NCI-H2196 (cell line): ENCODE data around the gene IRX2.
A peak's percentile ranks its signal among the peaks of the same experiment; 100 is the strongest.

Source experiments
- DNase-seq: peaks from one replicate; lab custom pipeline; 2025; ENCODE audit not compliant: unreplicated experiment; lab: John Stamatoyannopoulos, UW

The IRX2 gene

DNA sequence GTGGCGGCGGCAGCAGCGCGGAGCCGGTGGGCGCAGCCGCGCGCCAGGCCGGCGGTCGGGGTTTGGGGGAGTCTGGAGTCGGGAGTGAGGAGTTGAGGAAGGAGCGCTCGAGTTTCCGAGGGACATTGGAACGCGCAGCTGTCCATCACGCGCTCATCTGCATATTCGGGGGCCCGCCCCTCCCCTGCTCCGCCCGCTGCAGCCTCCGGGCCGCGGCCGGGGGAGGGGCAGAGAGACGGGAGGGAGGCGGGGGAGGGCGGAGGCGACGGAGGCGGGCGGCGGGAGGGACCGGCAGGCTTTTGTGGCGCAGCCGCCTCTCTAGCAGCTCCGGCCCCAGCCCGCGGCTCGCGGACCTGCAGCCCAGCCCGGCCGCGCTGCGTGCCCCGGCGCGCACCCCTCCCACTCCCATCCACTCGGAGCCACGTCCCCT is at the start of gene IRX2:
Gene IRX2, minus strand, starts transcription at position 86 of the 430 bp plus-strand sequence. CDS start 264 bp downstream, outside the sequence.
- peak; percentile 91 for DNase-seq

DNA sequence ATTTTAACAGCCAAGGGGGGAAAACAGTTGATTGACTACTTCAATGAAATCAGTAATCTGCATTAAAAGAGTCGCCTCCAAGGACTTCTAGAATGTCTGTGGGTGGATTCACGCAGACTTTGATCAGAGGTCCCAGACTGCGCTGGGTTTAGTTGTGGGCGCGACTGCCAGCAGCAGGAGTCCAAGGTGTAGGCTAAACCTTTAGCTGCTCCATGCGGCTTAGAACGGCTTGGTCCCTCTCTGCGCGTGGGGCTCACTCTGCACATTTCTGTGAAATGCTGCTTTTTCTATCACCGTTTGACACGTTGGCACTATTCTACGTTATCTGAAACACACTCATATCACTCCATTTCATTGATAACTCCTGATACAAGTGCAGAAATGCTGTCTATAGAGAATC is 48.6 kb upstream of the IRX2 start:
- no peak for DNase-seq

DNA sequence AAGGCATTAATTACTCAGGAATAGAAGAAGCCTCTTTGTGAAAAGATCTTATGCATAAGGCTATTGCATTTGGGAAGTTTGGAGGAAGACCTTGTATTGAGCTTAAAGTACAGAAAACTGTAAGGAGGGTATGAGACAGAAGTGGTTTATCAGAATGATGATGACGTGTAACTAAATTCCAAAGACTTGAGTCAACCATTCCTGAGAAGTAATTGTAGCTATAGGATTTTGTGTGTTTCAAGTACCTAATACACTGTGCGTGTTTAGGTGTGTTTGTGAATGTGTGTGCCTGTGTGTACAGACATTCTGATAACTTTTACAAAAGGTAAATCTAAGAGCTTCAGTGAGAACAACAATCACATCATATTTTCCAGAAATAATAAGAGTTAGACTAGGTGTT is 46.5 kb upstream of the IRX2 start:
- no peak for DNase-seq

DNA sequence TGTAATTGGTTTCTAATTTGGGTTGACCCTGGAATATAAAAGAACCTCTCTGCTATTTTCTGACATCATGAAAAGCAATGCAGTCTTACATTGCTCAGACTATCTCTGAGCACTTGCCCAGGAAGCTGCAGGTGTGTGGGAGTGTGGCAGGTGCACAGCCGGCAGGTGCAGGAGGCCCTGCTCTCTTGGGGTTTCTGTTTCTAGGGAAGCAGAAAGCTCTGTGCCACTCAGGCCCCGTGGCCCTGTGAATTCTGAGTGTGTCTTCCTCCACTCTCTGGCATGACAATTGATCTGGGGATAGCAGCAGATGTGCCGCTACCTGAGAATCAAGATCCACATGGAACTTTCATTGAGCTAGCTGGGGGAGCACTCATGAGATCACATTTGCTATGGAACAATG is 45.7 kb upstream of the IRX2 start:
- DNase-seq, result peak; percentile 58

DNA sequence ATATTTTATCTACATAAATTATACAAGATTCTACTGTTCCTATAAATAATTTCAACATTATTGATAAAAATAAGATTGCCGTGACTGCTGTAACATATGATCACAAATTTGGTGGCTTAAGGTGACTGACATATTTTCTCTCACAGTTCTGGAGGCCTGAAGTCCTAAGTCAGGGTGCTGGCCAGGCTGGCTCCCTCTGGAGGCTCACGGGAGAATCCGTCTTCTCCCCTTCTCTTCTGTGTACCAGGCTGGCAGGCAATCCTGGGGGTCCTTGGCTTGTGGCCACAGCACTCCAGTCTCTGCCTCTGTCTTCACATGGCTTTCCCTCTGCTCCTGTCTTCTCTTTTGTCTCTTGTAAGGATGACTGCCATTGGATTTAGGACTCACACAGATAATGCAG is 31.7 kb upstream of the IRX2 start:
- DNase-seq, result no peak

DNA sequence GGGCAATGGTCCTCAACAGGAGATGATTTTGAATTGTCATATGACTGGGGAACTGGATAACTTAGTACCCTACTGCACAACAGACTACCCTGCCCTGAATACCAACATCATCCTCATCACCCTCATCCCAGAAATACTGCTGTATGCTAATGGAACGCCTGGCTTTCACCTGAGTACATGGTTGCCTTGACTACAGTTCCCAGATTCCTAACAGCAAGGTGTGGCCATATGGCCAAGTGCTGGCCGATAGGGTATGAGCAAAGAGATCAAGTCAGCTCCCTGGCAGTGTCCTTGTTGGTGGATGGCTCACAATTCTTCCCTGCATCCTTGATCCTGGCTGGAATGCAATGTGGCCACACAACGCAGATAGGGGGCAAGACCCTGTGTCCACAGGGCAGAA is 31.2 kb upstream of the IRX2 start:
- DNase-seq, result no peak

DNA sequence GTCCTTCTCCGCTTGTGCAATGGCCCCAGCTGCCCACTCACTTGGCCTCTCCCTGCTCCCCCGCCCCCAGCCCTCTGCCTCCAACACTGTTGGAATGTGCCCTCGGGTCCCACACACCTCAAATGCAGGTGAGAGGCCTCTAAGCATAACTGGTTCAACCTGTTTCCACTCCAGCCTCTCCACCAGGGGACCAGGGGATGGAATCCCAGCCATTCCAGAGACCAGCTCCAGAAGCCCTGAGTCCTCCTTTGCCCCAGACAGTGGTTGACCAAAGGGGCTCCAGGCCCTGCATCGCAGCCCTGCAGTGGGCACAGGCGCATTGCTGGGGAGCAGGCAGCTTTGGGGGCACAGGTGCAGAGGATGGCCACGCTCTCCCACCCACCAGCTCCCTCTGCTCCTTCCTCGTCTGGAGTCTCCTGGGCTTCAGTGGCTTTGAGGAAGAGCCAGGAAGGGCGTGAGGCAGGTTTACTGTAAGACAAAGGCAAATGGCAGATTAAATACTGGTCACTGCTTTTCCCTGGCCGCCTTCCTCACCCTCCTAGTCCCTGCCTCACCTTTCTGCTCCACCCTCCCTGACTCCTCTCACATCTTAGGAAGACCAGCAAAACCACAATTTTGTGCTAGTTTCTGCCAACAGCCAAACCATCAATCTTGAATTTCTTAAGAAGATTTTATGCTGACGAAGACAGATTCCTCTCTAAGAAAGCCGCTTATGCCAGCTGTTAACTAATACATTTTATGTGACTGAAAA is 29.1 kb upstream of the IRX2 start:
- no peak for DNase-seq

DNA sequence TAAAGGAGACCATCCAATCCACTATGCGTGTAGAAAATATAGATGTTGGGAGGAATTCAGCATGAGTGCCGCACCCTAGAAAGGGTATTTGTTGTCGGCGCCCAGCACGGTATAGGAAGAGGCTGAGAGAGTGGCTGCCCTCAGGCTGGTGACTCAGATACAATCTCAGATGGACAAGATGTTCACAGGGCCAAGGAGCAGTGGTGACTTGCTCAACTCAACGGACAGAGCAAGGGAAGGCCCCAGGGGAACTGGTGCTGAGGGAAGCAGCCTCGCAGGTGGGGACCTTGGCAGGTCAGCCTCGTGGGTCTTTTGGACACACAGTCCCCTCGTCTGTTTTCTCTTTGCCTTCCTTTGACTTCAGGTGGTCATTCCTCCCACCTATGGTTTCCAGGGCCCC is 28.0 kb upstream of the IRX2 start:
- DNase-seq, result no peak

DNA sequence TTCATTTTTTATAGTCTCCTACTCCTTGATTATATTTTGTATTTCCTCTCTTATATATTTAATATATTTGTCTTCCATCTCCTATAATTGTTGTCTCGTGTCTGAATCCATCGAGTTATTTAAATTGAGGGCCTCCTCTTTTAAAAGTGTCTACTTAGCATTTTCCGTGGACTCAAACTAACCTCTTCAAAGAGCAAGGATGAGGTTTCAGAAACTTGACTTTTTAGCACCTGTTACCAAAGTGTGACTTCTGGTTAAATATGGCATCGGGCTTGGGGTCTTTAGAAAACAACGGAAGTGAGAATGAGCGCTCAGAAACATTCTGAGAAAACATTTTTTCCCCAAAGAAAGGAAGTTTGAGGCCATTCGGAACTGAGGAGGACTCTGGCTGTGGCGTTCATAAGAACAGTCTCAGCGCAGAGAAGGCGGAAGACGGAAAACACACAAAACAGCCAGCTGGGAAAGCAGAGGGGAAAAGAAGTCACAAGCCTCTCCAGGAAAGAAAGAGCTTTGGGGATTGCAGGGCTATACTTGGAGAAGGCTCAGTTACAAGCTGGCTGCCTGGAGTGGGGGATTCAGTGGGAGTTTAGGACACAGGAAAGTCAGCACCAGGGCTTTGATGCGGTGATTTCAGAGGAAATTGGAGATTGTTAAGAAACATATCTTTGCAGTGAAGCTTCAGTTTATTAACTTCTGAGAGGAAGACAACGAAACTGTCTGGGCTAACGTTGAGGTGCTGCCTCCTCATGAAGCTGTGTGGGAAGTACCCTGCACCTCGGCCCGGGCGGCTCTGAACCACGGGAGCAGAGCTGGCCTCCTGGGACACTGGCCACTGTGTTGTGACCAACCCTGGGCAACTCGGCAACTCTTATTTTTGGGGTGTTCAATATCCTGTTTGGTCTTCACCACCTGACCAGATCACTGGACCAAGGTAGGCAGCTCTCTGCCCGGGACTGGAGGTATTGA is 25.1 kb upstream of the IRX2 start:
- DNase-seq, result no peak

DNA sequence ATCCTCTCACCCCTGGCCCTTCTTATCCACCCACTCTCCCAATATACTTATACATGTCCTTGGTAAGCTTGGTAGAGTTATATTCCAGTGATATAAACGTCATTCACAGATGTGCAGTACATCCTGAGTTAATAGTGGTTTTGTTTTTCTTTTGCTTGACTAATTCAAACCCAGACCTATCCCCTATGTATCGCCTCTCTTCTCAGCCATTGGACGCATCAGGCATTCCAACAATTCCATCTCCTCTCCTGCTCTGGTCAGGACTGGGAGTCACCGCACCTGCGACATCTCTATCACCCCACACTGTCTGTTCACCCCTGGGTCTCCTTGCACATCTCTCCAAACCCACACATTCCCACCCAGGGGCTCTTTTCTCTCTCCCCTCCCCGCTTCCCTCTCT is 21.9 kb upstream of the IRX2 start:
- no peak for DNase-seq

DNA sequence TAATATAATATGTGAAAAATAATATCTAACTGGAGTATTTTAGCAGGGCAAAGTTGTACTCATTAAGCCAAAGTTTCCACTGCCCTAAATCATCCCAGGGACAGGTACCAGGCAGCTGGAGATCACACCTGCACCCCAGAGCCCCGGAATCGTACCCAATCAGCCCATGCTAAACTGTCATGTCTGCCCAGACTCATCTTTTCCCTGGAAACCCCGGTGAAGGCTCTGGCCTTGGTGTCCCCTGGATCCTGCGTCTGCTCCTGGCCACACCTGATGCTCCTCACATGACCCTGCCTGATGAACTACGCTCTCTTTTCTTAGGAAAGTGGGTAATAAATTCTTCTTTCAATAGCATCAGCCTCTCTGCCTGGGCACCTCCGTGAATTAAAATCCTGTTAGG is 15.6 kb upstream of the IRX2 start:
- DNase-seq, result no peak

DNA sequence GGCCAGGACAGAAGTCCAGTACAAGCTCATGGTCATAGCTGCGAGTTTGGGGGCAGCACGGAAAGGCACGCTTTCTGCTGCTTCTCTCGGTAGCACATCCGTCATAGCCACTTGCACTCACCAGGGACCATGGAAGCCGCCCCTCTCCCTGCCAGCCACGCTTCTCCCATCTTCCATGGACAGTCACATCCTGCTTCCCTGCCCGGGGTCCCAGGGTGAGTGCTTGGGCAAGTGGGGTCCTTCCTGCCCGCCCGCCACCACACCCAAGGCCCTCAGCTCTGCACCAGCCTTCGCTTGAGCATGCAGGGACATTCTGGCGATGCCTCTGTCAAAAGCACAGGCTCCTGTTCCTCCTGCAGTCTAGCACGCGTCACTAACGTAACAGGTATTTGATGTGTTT is 13.1 kb upstream of the IRX2 start:
- no peak for DNase-seq

DNA sequence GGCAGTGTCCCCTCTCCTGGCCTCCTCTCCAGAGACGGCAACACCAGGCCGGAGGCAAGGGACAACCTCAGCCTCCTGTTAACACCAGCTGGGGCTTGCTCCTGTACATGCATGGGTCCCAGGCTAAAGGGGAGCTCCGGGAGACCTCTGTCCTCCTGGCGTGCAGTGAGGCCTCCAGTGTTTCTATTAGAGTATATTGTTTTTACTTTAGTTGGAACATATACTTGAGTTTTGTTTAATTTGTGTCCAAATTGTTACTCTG is 12.0 kb upstream of the IRX2 start:
- DNase-seq, result no peak

DNA sequence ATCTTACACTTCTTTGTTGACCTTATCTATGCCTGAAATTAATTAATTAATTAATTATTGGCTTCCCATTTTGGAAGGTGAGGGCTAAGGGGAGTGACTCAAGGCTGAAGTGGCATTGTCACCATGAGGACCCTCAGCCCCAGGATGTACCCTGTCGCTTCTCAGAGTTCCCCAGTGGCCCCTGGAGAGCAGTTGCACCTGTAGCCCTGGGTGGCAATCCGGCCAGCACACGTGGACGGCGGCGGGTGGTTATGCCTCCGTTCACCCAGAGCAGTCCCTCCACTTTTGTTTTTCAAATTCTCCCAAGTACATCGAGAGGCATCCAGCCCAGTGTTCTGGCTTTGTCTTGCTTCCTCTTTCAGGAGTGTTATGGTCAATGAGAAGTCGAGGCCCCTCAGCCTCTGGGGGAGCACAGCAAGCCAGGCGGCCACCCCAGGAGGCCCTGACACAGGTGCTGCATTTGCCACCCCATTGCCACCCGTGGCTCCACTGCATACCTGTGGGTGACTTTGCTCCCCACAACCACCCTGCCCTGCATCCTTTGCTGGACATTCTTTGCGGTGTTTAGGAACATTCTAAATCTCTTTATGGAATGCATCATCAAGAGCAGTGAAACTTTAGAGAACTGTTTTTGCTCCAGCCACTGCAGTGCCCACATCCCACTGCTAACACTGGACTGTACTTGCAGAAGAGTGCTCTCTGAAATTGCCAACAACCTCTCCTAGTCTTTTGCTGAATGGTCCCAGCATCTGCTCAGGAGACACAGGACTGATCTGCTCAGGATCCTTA is 11.5 kb upstream of the IRX2 start:
- DNase-seq, result no peak

DNA sequence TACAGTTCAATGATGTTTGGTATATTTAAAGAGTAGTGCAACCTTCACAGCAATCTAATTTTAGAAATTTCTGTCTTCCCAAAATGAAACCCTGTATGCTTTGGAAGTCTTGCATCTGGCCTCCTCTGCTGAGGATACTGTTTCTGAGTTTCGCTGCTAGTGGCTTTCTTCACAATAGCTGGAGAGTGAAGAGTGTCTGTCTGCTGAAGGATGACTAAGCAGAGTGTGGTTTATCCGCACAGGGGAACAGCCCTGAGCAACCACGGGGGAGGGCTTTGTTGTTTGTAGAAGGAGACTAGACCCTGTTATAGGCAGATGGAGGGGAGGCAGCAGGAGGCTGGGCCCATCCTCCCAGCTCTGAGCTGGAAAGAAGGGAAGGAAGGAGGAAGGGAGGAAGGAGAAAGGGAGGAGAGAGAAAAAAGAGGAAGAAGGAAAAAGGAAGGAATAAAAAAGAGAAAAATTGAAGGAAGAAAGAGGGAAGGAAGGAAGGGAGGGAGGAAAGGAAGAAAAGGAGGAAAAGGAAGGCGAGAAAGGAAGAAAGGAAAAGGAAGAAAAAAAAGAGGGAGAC is 10.5 kb upstream of the IRX2 start:
- DNase-seq, result no peak

DNA sequence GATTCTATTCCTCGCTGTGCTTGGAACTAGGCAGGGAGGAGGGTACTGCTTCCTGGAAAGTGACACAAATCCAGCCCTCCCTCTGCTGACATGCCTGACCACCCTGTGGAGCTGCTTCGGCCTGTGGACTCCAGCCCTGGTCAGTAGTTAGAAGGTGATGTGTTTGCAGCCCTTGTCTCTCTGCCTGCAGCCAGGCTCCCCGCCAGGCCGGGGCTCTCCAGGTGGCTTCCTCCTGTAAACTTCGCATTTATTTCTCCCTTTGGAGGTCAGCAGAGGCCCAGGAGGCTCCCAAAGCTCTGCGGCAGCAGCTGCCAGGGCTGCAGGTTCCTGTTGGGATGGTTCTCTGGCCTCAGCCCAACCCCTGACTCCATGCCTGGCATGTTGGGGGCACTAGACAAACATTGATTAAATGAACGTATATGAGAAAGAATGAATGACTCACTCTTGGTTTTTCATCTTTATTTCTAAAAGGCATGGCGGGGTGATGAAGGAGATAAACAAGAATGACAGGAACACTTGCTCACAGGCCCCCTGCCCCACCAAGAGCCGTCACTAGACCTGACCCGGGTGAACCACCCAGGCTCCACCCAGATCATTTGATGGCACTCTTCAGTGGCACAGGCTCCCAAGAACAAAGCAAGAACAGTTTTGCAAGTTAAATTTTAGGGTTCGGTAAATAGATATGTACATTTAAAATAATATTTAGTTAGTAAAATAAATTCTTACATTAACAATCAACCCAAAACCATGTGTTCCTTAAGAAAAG is 8.4 kb upstream of the IRX2 start:
- peak; percentile 8 for DNase-seq

DNA sequence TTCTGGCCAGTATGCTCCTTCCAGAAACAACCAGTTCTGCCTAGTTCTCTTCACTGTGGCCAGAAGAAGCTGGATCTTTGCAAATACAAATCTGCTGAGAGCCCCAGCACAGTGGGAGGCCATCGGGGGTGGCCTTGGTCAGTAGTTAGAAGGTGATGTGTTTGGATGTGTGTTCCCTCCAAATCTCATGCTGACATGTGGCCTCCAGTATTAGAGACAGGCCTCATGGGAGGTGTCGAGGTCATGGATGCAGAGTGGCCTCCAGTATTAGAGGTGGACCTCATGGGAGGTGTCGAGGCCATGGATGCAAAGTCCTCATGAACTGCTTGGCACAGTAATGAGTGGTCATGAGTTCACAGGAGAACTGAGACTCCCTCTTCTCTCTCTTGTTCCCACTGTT is 7.6 kb upstream of the IRX2 start:
- no peak for DNase-seq

DNA sequence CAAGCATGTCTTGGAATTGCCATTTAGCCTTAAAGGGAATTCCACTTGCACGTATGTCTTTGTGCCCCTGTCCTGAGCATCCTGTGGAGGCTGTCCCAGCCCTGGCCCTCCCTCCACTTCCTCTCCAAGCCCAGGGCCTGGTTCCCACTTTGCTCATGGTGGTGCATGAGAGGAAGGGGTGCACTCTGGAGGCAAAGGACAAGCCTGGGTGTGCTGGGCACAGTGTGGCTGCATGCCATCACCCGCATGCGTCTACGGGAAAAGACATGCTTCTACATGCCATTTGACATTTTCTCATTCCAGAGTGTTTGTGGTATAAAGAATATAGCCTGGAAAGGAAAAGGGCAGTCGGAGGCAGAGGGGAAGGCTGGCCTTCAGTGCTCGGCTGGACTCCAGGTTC is 7.2 kb upstream of the IRX2 start:
- DNase-seq, result no peak

DNA sequence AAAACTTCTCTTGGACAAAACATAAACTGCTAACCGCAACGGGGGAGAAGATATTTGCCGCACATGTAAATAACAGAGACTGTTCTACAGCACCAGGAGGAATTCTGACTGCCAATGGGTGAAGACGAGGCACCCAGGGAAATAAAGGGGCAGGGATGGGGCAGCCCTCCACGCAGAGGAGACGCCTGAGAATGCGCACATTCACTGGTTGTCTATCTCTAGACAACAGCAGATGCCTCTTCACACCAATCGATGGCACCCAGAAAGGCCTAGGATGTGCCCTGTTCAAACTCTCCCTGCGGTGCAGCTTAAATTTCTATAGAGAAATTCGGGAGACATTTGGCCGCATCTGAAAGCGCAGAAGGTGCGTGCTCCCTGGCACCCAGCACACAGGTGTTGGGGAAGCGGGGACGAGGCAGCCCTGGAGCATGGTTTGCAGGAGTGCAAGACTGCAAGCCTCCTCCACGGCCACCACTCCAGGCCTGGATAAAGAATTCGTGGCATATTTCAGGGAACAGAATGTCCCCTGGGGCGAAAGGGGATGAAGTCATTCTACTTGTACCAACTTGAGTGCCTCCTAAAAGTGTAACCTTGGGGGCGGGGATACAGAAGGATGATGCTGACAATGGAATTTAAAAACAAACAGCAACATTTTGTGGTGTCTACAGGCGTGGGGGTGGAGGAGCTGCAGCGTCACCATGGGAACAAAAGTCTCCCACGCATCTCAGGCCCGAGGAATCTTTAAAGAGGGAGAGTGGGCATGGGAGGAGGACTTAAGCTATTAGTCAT is 6.3 kb upstream of the IRX2 start:
- DNase-seq, result no peak
